ENCODE results near the gene ZDHHC24.

Gene ZDHHC24

DNA sequence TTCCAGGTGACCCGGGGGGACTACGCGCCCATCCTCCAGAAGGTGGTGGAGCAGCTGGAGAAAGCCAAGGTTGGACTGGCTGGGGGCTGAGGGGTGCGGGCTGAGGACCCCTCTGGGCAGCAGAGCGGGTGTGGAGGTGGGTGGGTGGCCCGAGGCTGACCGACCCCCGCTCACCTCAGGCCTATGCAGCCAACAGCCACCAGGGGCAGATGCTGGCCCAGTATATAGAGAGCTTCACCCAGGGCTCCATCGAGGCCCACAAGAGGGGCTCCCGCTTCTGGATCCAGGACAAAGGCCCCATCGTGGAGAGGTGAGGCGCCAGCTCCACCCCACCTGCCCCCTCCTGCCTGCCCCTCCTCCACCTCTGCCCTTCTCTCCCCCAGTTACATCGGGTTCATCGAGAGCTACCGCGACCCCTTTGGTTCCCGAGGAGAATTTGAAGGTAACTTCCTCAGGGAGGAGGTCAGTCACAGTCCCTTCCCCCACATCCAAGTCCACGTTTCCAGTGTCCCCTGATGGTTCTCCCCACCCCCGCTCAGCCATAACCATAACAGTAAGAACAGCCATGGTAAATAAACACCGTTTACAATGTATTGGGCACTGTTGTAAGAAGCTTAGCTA is 54.4 kb downstream of the ZDHHC24 start (continued):
- TF ChIP-seq, protein P1, sequence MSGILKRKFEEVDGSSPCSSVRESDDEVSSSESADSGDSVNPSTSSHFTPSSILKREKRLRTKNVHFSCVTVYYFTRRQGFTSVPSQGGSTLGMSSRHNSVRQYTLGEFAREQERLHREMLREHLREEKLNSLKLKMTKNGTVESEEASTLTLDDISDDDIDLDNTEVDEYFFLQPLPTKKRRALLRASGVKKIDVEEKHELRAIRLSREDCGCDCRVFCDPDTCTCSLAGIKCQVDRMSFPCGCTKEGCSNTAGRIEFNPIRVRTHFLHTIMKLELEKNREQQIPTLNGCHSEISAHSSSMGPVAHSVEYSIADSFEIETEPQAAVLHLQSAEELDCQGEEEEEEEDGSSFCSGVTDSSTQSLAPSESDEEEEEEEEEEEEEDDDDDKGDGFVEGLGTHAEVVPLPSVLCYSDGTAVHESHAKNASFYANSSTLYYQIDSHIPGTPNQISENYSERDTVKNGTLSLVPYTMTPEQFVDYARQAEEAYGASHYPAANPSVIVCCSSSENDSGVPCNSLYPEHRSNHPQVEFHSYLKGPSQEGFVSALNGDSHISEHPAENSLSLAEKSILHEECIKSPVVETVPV (CRISPR knock-in tag; IDR thresholded peaks at IDR 0.05): no peak
- TF ChIP-seq ZFP30 (CRISPR knock-in tag; IDR thresholded peaks at IDR 0.05): no peak
- TF ChIP-seq, protein P2, sequence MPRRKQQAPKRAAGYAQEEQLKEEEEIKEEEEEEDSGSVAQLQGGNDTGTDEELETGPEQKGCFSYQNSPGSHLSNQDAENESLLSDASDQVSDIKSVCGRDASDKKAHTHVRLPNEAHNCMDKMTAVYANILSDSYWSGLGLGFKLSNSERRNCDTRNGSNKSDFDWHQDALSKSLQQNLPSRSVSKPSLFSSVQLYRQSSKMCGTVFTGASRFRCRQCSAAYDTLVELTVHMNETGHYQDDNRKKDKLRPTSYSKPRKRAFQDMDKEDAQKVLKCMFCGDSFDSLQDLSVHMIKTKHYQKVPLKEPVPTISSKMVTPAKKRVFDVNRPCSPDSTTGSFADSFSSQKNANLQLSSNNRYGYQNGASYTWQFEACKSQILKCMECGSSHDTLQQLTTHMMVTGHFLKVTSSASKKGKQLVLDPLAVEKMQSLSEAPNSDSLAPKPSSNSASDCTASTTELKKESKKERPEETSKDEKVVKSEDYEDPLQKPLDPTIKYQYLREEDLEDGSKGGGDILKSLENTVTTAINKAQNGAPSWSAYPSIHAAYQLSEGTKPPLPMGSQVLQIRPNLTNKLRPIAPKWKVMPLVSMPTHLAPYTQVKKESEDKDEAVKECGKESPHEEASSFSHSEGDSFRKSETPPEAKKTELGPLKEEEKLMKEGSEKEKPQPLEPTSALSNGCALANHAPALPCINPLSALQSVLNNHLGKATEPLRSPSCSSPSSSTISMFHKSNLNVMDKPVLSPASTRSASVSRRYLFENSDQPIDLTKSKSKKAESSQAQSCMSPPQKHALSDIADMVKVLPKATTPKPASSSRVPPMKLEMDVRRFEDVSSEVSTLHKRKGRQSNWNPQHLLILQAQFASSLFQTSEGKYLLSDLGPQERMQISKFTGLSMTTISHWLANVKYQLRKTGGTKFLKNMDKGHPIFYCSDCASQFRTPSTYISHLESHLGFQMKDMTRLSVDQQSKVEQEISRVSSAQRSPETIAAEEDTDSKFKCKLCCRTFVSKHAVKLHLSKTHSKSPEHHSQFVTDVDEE (CRISPR knock-in tag; IDR thresholded peaks at IDR 0.05): no peak
- no peak for TF ChIP-seq ZC3H10 (CRISPR knock-in tag; IDR thresholded peaks at IDR 0.05)
- TF ChIP-seq ZNF565 (CRISPR knock-in tag; conservative IDR thresholded peaks at IDR 0.05; ENCODE audit: low read depth): no peak

DNA sequence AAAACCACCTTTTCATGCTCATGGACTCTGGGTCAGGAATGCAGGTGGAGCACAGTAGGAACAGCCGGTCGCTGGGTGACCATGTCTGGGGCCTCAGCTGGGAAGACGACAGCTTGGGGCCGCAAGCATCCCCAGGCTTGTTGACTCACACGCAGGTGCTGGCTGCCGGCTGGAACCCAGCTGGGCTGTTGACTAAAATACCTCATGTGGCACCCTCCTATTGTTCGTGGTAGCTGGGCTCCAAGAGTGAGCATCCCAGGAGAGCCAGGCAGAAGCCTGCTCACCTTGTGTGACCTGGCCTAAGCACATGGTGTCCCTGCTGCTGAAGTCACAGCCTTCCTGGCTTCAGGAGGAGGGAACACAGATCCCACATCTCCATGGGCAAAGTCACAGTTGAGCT is 56.2 kb downstream of the ZDHHC24 start:
- ATAC-seq: no peak
- TF ChIP-seq GLIS3 (CRISPR knock-in tag; IDR thresholded peaks at IDR 0.05) (no peak), SNAI2 (CRISPR knock-in tag; IDR thresholded peaks at IDR 0.05) (no peak), PPARA (CRISPR knock-in tag; IDR thresholded peaks at IDR 0.05; ENCODE audit: borderline replicate concordance) (no peak), ZNF565 (CRISPR knock-in tag; conservative IDR thresholded peaks at IDR 0.05; ENCODE audit: low read depth) (no peak), ZNF8 (CRISPR knock-in tag; IDR thresholded peaks at IDR 0.05) (no peak), ISL1 (CRISPR knock-in tag; IDR thresholded peaks at IDR 0.05) (no peak), ZFP3 (CRISPR knock-in tag; IDR thresholded peaks at IDR 0.05) (no peak), TOX (CRISPR knock-in tag; IDR thresholded peaks at IDR 0.05; ENCODE audit: borderline replicate concordance) (no peak), ZC3H10 (CRISPR knock-in tag; IDR thresholded peaks at IDR 0.05) (no peak), ARNTL (CRISPR knock-in tag; IDR thresholded peaks at IDR 0.05; ENCODE audit: borderline replicate concordance, low read depth) (no peak), BACH2 (CRISPR knock-in tag; IDR thresholded peaks at IDR 0.05; ENCODE audit: borderline replicate concordance) (no peak), TCF4 (CRISPR knock-in tag; IDR thresholded peaks at IDR 0.05; ENCODE audit: borderline replicate concordance) (no peak), ZNF70 (CRISPR knock-in tag; IDR thresholded peaks at IDR 0.05) (no peak), RARB (CRISPR knock-in tag; IDR thresholded peaks at IDR 0.05) (no peak), CSDC2 (CRISPR knock-in tag; IDR thresholded peaks at IDR 0.05) (no peak)
- TF ChIP-seq, protein P3, sequence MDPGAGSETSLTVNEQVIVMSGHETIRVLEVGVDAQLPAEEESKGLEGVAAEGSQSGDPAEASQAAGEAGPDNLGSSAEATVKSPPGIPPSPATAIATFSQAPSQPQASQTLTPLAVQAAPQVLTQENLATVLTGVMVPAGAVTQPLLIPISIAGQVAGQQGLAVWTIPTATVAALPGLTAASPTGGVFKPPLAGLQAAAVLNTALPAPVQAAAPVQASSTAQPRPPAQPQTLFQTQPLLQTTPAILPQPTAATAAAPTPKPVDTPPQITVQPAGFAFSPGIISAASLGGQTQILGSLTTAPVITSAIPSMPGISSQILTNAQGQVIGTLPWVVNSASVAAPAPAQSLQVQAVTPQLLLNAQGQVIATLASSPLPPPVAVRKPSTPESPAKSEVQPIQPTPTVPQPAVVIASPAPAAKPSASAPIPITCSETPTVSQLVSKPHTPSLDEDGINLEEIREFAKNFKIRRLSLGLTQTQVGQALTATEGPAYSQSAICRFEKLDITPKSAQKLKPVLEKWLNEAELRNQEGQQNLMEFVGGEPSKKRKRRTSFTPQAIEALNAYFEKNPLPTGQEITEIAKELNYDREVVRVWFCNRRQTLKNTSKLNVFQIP (CRISPR knock-in tag; IDR thresholded peaks at IDR 0.05; ENCODE audit: borderline replicate concordance, low read depth): no peak
- TF ChIP-seq, protein P2 (CRISPR knock-in tag; IDR thresholded peaks at IDR 0.05): no peak
- TF ChIP-seq, protein P1 (CRISPR knock-in tag; IDR thresholded peaks at IDR 0.05): no peak
- TF ChIP-seq, protein P4, sequence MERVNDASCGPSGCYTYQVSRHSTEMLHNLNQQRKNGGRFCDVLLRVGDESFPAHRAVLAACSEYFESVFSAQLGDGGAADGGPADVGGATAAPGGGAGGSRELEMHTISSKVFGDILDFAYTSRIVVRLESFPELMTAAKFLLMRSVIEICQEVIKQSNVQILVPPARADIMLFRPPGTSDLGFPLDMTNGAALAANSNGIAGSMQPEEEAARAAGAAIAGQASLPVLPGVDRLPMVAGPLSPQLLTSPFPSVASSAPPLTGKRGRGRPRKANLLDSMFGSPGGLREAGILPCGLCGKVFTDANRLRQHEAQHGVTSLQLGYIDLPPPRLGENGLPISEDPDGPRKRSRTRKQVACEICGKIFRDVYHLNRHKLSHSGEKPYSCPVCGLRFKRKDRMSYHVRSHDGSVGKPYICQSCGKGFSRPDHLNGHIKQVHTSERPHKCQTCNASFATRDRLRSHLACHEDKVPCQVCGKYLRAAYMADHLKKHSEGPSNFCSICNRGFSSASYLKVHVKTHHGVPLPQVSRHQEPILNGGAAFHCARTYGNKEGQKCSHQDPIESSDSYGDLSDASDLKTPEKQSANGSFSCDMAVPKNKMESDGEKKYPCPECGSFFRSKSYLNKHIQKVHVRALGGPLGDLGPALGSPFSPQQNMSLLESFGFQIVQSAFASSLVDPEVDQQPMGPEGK (CRISPR knock-in tag; IDR thresholded peaks at IDR 0.05; ENCODE audit: borderline replicate concordance): no peak
- TF ChIP-seq, protein P5, sequence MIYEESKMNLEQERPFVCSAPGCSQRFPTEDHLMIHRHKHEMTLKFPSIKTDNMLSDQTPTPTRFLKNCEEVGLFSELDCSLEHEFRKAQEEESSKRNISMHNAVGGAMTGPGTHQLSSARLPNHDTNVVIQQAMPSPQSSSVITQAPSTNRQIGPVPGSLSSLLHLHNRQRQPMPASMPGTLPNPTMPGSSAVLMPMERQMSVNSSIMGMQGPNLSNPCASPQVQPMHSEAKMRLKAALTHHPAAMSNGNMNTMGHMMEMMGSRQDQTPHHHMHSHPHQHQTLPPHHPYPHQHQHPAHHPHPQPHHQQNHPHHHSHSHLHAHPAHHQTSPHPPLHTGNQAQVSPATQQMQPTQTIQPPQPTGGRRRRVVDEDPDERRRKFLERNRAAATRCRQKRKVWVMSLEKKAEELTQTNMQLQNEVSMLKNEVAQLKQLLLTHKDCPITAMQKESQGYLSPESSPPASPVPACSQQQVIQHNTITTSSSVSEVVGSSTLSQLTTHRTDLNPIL (CRISPR knock-in tag; IDR thresholded peaks at IDR 0.05; ENCODE audit: low read depth): no peak

All from SK-N-SH treated with all-trans-retinoic acid at 6 μM for 48 hours (cell line).